NB4 (cell line): Measurements from ENCODE around the gene MICU1.

Experiments used
- POLR2A ChIP-seq: IDR thresholded peaks from 2 replicates; pipeline ENCODE4 v1.6.1; 2011; ENCODE audit warnings: mild to moderate bottlenecking; ENCODE audit not compliant: insufficient read length; ENCODE audit errors: extremely low read depth
- TF ChIP-seq, protein P1 (sequence below): IDR thresholded peaks from one replicate; pipeline ENCODE4 v1.5.1; 2012; ENCODE audit warnings: low read depth, low read length
- TF ChIP-seq, protein P2 (sequence below): IDR thresholded peaks from 2 replicates; pipeline ENCODE4 v1.6.1; 2011; ENCODE audit warnings: low read depth, low read length

DNA sequence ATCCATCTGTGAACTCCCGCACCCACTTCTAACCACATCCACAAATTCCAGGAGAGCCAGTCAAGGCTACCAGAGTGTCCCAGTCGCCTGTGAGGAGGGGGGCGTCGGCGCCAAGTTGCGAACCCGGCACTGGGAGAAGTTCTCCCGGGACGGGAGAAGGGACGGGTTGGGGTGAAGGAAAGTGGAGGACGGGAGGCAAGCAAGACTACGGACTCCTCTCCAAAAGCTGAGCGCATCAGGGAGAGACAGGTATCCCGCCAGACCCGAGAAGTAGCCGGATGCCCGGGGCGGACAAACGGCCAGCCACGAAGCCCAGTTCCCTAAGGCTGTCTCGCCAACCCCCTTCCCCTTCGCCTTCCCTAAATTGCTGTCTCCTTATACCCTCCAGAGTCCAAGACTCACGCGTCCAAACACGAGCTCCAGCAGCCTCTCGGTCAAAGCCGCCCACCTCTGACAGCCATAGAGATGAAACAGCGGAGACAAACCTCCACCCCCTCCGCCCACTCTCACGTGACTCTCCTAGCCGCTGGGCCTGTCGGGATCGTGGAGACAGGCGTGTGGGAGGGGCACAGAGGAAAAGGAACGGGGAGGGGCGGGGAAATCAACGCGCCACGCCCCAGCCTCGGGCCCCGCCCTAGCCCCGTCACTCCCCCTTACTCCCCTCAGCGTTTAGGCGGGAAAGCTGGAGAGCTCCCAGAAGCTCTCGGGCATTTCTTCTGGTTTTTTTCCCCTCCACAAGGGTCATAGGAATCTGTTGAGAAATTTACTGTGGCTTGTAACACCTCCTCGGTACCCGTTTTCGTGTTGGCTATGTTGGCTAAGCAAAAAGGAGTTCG lies at the start of gene MICU1:
- TF ChIP-seq, protein P1, sequence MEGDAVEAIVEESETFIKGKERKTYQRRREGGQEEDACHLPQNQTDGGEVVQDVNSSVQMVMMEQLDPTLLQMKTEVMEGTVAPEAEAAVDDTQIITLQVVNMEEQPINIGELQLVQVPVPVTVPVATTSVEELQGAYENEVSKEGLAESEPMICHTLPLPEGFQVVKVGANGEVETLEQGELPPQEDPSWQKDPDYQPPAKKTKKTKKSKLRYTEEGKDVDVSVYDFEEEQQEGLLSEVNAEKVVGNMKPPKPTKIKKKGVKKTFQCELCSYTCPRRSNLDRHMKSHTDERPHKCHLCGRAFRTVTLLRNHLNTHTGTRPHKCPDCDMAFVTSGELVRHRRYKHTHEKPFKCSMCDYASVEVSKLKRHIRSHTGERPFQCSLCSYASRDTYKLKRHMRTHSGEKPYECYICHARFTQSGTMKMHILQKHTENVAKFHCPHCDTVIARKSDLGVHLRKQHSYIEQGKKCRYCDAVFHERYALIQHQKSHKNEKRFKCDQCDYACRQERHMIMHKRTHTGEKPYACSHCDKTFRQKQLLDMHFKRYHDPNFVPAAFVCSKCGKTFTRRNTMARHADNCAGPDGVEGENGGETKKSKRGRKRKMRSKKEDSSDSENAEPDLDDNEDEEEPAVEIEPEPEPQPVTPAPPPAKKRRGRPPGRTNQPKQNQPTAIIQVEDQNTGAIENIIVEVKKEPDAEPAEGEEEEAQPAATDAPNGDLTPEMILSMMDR: no peak
- TF ChIP-seq POLR2A: peak; percentile 80
- TF ChIP-seq, protein P2, sequence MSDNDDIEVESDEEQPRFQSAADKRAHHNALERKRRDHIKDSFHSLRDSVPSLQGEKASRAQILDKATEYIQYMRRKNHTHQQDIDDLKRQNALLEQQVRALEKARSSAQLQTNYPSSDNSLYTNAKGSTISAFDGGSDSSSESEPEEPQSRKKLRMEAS: peak; percentile 95
